CD14-positive monocyte (primary cell): ENCODE results near the gene CES3. TPM values are rescaled to one million over a fixed set of nuclear protein-coding genes. Genes with fewer than 3 reads are reported as not detected.
A peak's percentile ranks its signal among the peaks of the same experiment; 100 is the strongest.

Source experiments
- DNase-seq, 3 donors: peaks; one replicate each; pipeline ENCODE4 v3.0.0-alpha.2; 2011 to 2022
- H2AFZ ChIP-seq: 2 replicates; pipeline ENCODE4 v1.6.0; 2012; ENCODE audit warnings: mild to moderate bottlenecking, low read depth, low read length, inconsistent platforms; ENCODE audit not compliant: insufficient read depth, poor library complexity, severe bottlenecking
- H3K27ac ChIP-seq, 2 donors: 1 replicate in 1 of 2; 2 replicates in 1 of 2; pipeline ENCODE4 v1.5.1; 2012 to 2013; ENCODE audit warnings: low read length in 2 of 2, control low read depth in 1 of 2, inconsistent platforms in 1 of 2, low read depth in 1 of 2, mild to moderate bottlenecking in 1 of 2
- H3K27me3 ChIP-seq, 2 donors: one replicate each; pipeline versions ENCODE4 v1.6.0 to v1.6.1; 2011 to 2013; ENCODE audit warnings: low read length in 2 of 2; ENCODE audit not compliant: control insufficient read depth in 2 of 2, insufficient read depth in 2 of 2
- H3K36me3 ChIP-seq, 2 donors: replicated peaks in 1 of 2; 1 replicate in 1 of 2; 2 replicates in 1 of 2; pipeline versions ENCODE4 v1.5.1 to v1.6.1; 2012 to 2013; ENCODE audit warnings: low read length in 2 of 2, control low read depth in 1 of 2, inconsistent platforms in 1 of 2, mild to moderate bottlenecking in 1 of 2; ENCODE audit not compliant: insufficient read depth in 2 of 2, control insufficient read depth in 1 of 2
- H3K4me1 ChIP-seq, 2 donors: 1 replicate in 1 of 2; 2 replicates in 1 of 2; pipeline versions ENCODE4 v1.5.1 to v1.6.1; 2012 to 2013; ENCODE audit warnings: low read length in 2 of 2, control low read depth in 1 of 2, inconsistent platforms in 1 of 2, mild to moderate bottlenecking in 1 of 2, moderate library complexity in 1 of 2; ENCODE audit not compliant: insufficient read depth in 2 of 2, control insufficient read depth in 1 of 2
- H3K4me2 ChIP-seq: replicated peaks from 2 replicates; pipeline ENCODE3; 2012; ENCODE audit warnings: low read length, moderate library complexity, mild to moderate bottlenecking; ENCODE audit not compliant: poor library complexity, severe bottlenecking; ENCODE audit errors: extremely low read depth
- H3K4me3 ChIP-seq, 3 experiments: fragments of 200-600 bp in 1 of 3; sonication (generic) in 1 of 3; replicated peaks in 1 of 3; 1 replicate in 2 of 3; 2 replicates in 1 of 3; pipeline ENCODE4 v1.5.1; 2011 to 2013; ENCODE audit warnings: low read length in 3 of 3, mild to moderate bottlenecking in 3 of 3, control low read depth in 2 of 3, low read depth in 2 of 3, inconsistent platforms in 1 of 3, moderate library complexity in 1 of 3
- H3K79me2 ChIP-seq: 2 replicates; pipeline ENCODE4 v1.6.0; 2012; ENCODE audit warnings: mild to moderate bottlenecking, control low read depth, inconsistent platforms, low read length, moderate library complexity; ENCODE audit not compliant: insufficient read depth
- H3K9ac ChIP-seq: 2 replicates; pipeline ENCODE4 v1.6.0; 2017; ENCODE audit warnings: low read length, mild to moderate bottlenecking; ENCODE audit not compliant: insufficient read depth, poor library complexity, severe bottlenecking
- H3K9me3 ChIP-seq, 2 donors: replicated peaks in 1 of 2; 1 replicate in 1 of 2; 2 replicates in 1 of 2; pipeline versions ENCODE4 v1.5.1 to v1.6.1; 2012 to 2013; ENCODE audit warnings: low read length in 2 of 2, control low read depth in 1 of 2; ENCODE audit not compliant: control insufficient read depth in 1 of 2, insufficient read depth in 1 of 2
- H4K20me1 ChIP-seq: 2 replicates; pipeline ENCODE4 v1.6.0; 2012; ENCODE audit warnings: mild to moderate bottlenecking, low read length, control low read depth, moderate library complexity; ENCODE audit not compliant: insufficient read depth
- H3K27ac Mint-ChIP-seq, 7 donors: one replicate each; pipeline ENCODE4 v1.8.0; 2020; ENCODE audit warnings: mild to moderate bottlenecking in 7 of 7, mixed read lengths in 7 of 7, moderate library complexity in 6 of 7, inconsistent platforms in 2 of 7
- H3K27me3 Mint-ChIP-seq, 3 donors: one replicate each; pipeline ENCODE4 v1.8.0; 2021 to 2022; ENCODE audit warnings: low read depth in 3 of 3, mild to moderate bottlenecking in 3 of 3, mixed read lengths in 3 of 3, moderate library complexity in 3 of 3, inconsistent platforms in 1 of 3
- H3K36me3 Mint-ChIP-seq, 2 donors: one replicate each; pipeline ENCODE4 v1.8.0; 2020; ENCODE audit warnings: mixed read lengths in 2 of 2, inconsistent platforms in 1 of 2, mild to moderate bottlenecking in 1 of 2
- H3K4me1 Mint-ChIP-seq: one replicate; pipeline ENCODE4 v1.8.0; 2020; ENCODE audit warnings: mild to moderate bottlenecking, mixed read lengths
- H3K4me3 Mint-ChIP-seq, 2 donors: one replicate each; pipeline ENCODE4 v1.8.0; 2020; ENCODE audit warnings: mild to moderate bottlenecking in 2 of 2, mixed read lengths in 2 of 2, moderate library complexity in 1 of 2
- H3K9me3 Mint-ChIP-seq, 7 donors: one replicate each; pipeline ENCODE4 v1.8.0; 2020 to 2022; ENCODE audit warnings: mixed read lengths in 7 of 7, mild to moderate bottlenecking in 6 of 7, moderate library complexity in 6 of 7, inconsistent platforms in 2 of 7
- WGBS: methylation state at CpG from one replicate; pipeline ENCODE4 v1.1.5; 2013; ENCODE audit warnings: missing lambda C conversion rate; ENCODE audit not compliant: insufficient coverage; 5-methylcytosine and 5-hydroxymethylcytosine counted together
- intact Hi-C, 2 donors: fragments of 100-400 bp; cut with micrococcal nuclease; formaldehyde crosslinking; loops; one replicate each; pipeline versions ENCODE4 v1.15.0 to v1.15.1; 2023
- polyA plus RNA-seq, 3 donors: library from polyadenylated mRNA; depleted of rRNA in 1 of 3; unstranded in 2 of 3; stranded (reverse) in 1 of 3; fragments of 300-500 nt in 2 of 3; fragments of >200 nt in 1 of 3; fragmentation: Illumina TruSeq in 2 of 3; gene quantifications; 1 replicate in 2 of 3; 2 replicates in 1 of 3; pipeline ENCODE4 v1.2.3, GENCODE V29; 2012 to 2021
- TF ChIP-seq, protein P1 (sequence below): fragments of 200-600 bp; IDR thresholded peaks from one replicate; pipeline ENCODE4 v1.8.0; 2022; ENCODE audit warnings: antibody characterized with exemption, mild to moderate bottlenecking

The CES3 gene
- polyA plus RNA-seq, 3 donors, result 0.48 TPM; not detected in 2

DNA sequence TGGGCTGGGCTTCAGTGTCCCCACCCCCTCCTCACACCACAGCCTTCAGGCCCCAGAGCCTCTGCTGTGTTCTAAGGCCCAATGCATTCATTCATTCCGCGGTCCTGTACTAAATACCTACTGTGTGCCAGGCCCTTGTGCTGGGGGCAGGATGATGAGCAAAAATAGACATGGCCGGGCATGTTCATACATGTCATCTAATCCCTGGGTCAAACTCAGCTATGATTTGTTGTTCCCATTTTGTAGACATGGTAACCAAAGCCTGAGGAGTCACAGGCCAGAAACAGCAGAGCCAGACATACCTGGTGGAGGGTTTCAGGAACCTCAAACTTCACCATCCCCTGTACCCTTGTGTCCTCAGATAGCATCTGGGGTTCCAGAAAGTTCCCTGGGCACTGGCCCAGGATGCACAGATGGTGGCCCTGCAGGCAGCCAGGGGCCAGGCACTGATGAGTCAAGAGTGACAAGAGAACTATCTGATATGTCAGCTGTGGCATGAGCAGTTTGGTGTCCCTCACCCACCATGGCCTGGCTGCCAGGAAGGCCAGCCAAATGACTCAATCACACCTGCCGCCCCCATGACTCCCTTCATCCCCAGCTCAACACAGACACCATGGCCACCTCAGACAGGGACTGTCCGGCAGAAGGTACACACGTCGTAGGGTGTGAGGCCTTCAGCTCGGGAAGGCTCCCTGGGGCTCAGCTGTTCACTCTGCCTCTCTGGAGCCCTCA lies 33.0 kb upstream of the CES3 start:
- Mint-ChIP-seq H3K4me1 (peaks cover 39% of the 10 kb centered on the region), H3K27ac (peak overlapping the region in 5 of 7 donors; percentile 36 to 69 (median 53)), H3K27me3 (peaks cover 35 to 50% (median 43%) of the 10 kb centered on the region in 3 donors), H3K36me3 (peaks cover 27 to 38% of the 10 kb centered on the region in 2 donors), H3K4me3 (no peak overlapping the region), H3K9me3 (peaks cover 0 to 12% (median 9%) of the 10 kb centered on the region in 7 donors)
- Histone ChIP-seq H3K4me1 (peaks cover 20 to 31% of the 10 kb centered on the region in 2 donors), H3K4me3 (no peak overlapping the region), H3K27me3 (peaks cover 17 to 41% of the 10 kb centered on the region in 2 donors), H3K4me2 (no peak overlapping the region), H3K9ac (no peak overlapping the region), H2AFZ (no peak overlapping the region), H3K36me3 (peaks cover 5 to 17% of the 10 kb centered on the region in 2 donors), H3K27ac (no peak overlapping the region), H3K79me2 (peaks cover 5% of the 10 kb centered on the region), H3K9me3 (peaks cover 0 to 6% of the 10 kb centered on the region in 2 donors), H4K20me1 (peaks cover 5% of the 10 kb centered on the region)
- DNase-seq, result peak in 1 of 3 donors; percentile 19
- intact Hi-C loops, result no loop called here
- WGBS, result 97% methylated on average over 4 of the region's 8 CpGs
- TF ChIP-seq, protein P1, sequence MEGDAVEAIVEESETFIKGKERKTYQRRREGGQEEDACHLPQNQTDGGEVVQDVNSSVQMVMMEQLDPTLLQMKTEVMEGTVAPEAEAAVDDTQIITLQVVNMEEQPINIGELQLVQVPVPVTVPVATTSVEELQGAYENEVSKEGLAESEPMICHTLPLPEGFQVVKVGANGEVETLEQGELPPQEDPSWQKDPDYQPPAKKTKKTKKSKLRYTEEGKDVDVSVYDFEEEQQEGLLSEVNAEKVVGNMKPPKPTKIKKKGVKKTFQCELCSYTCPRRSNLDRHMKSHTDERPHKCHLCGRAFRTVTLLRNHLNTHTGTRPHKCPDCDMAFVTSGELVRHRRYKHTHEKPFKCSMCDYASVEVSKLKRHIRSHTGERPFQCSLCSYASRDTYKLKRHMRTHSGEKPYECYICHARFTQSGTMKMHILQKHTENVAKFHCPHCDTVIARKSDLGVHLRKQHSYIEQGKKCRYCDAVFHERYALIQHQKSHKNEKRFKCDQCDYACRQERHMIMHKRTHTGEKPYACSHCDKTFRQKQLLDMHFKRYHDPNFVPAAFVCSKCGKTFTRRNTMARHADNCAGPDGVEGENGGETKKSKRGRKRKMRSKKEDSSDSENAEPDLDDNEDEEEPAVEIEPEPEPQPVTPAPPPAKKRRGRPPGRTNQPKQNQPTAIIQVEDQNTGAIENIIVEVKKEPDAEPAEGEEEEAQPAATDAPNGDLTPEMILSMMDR, result no peak

DNA sequence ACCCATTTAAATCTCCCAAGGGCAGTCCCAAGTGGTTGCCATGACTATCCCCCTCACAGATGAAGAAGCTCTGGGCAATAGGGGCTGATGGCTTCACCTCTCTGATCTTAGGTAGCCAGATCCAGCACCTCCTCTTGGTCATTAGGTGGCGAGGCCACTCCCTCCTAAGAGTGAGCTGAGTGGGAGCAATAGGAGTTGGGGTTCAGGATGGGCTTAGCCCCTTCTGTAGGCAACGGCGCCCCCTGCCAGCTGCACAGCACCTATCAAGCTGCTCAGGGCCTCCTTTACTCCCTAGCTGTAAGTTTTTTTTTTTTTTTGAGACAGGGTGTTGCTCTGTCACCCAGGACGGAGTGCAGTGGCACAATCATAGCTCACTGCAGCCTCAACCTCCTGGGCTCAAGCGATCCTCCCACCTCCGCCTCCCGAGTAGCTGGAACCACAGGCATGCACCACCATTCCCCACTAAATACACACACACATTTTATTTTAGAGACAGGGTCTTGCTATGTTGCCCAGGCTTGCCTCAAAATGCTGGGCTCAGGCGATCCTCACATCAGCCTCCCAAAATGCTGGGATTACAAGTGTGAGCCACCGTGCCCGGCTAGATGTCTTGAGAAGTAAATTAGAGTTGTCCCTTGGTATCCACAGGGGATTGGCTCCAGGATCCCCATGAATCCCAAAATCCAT lies 32.2 kb upstream of the CES3 start:
- 97% methylated on average over 4 of the region's 10 CpGs for WGBS
- no peak for DNase-seq
- H3K4me1 ChIP-seq, result peaks cover 26 to 37% of the 10 kb centered on the region in 2 donors
- H3K36me3 Mint-ChIP-seq, result peaks cover 26 to 41% of the 10 kb centered on the region in 2 donors
- peaks cover 5 to 17% of the 10 kb centered on the region in 2 donors for H3K36me3 ChIP-seq
- peaks cover 13% of the 10 kb centered on the region for H3K79me2 ChIP-seq
- H3K27ac ChIP-seq, result no peak overlapping the region
- TF ChIP-seq, protein P1, result no peak
- no peak overlapping the region for H3K9ac ChIP-seq
- H3K27me3 ChIP-seq, result peaks cover 17 to 33% of the 10 kb centered on the region in 2 donors
- H3K4me1 Mint-ChIP-seq, result peaks cover 44% of the 10 kb centered on the region
- H3K4me2 ChIP-seq, result no peak overlapping the region
- peaks cover 27 to 42% (median 35%) of the 10 kb centered on the region in 3 donors for H3K27me3 Mint-ChIP-seq
- no peak overlapping the region for H3K4me3 ChIP-seq
- no peak overlapping the region for H3K4me3 Mint-ChIP-seq
- intact Hi-C loops, result no loop called here
- no peak overlapping the region for H2AFZ ChIP-seq
- peaks cover 0 to 11% (median 8%) of the 10 kb centered on the region in 7 donors for H3K9me3 Mint-ChIP-seq
- peaks cover 0 to 6% of the 10 kb centered on the region in 2 donors for H3K9me3 ChIP-seq
- peak overlapping the region in 1 of 7 donors; percentile 19 for H3K27ac Mint-ChIP-seq
- peaks cover 5% of the 10 kb centered on the region for H4K20me1 ChIP-seq
